Measurements from ENCODE around the gene B3GLCT. TPM values are rescaled to one million over a fixed set of nuclear protein-coding genes. Genes with fewer than 3 reads are reported as not detected.

B3GLCT gene
- total and polyA plus RNA-seq, 10 of the 15 experiments (the other 5 are each of a cell fraction or from before 2014, with no cell fraction given) = 0.07 to 0.89 (median 0.25) TPM

GRCh38 chr13:31160857-31161556, 38.8 kb upstream of the B3GLCT start (continued):
- TF ChIP-seq PRDM15 (CRISPR knock-in tag; IDR thresholded peaks at IDR 0.05) (no peak), ZBTB33 (IDR thresholded peaks at IDR 0.05) (no peak), PAX5 (IDR thresholded peaks at IDR 0.05; ENCODE audit: borderline replicate concordance, low read depth, low read length) (no peak), NR2C2 (IDR thresholded peaks at IDR 0.05; ENCODE audit: borderline replicate concordance, control insufficient read depth, insufficient read length, low read depth) (no peak), MYB (IDR thresholded peaks at IDR 0.05; ENCODE audit: borderline replicate concordance, low read depth, low read length) (no peak), HSF1 (IDR thresholded peaks at IDR 0.05; ENCODE audit: low read depth, low read length) (peak; percentile 93), DPF2 (IDR thresholded peaks at IDR 0.05) (no peak), NR2C1 (IDR thresholded peaks at IDR 0.05) (0 out of 2 replicates have a peak, but pooled peaks have one; percentile 36), HCFC1 (IDR thresholded peaks at IDR 0.05; ENCODE audit: low read length) (peak; percentile 23; the same call in 1 of the 2 replicates), ASH2L (IDR thresholded peaks at IDR 0.05; ENCODE audit: borderline replicate concordance, low read depth) (peak; percentile 20; the same call in 1 of the 2 replicates), TCF12 (IDR thresholded peaks at IDR 0.05; ENCODE audit: low read depth, low read length) (0 out of 2 replicates have a peak, but pooled peaks have one; percentile 4), POLR2A (IDR thresholded peaks at IDR 0.05; ENCODE audit: low read depth, low read length) (peak; percentile 3; the same call in 1 of the 2 replicates), TCF3 (IDR thresholded peaks at IDR 0.05; ENCODE audit: borderline replicate concordance, insufficient read depth, low read depth, low read length) (no peak), IRF3 (IDR thresholded peaks at IDR 0.05) (no peak), RBBP5 (conservative IDR thresholded peaks at IDR 0.05) (no peak), CREB1 (IDR thresholded peaks at IDR 0.05; ENCODE audit: low read depth) (no peak), SMC3 (IDR thresholded peaks at IDR 0.05; ENCODE audit: borderline replicate concordance, low read length) (no peak), NRF1 (conservative IDR thresholded peaks at IDR 0.05; ENCODE audit: low read depth, low read length) (0 out of 2 replicates have a peak, but pooled peaks have one; percentile 13), ATF7 (IDR thresholded peaks at IDR 0.05; ENCODE audit: low read depth) (no peak; the same call in none of the 2 replicates)
